ENCODE data around the gene RPS2.

Gene RPS2

GRCh38 chr16:1917665-1918350 lies 46.8 kb downstream of the RPS2 start:
- DNase-seq = no peak

DNA sequence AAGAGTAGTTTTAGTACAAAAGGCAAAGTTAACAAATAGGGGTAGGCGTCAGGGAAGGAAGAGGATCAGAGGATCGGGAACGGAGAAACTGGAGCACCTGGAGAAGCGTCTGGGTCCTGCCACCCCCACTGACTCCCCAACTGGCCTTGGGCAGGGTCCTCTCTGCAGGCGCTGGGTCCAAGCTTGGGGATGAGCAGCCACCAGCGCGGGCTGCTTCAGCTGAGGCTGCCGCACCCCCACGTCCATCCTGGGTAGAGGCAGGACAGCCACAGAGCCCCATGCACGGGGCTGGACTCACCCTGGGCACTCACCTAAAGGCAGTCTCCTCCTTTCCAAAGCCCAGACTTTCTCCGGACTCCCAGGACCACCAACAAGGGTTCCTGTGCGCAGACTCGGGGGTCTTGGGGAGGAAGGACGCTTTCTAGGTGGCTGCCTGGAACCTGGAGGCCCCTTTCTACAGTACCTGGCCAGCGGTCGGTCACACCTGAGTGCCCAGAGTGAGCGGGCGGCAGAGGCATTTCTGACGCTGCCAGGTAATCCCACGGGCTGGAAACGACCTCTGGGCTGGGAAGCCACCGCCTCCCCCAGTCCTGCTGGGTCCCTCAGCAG lies 47.5 kb downstream of the RPS2 start:
- no peak for DNase-seq

DNA sequence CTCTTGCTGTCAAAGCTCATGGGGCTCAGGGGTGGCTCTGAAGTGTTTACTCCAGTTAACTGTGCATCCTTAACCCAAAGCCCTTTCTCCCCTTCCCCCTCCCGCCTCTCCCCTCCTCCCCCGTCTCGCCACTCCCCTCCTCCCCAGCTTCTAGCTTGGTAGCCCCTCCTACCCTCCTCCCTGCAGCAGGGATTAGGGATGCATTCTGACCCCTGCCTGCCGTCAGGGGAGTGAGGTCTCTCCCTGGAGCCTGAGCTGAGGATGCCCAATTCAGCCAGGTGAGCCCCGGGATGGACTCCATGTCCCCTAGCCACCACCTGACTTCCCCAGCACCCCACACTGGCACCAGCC lies 48.0 kb downstream of the RPS2 start:
- DNase-seq = peak; percentile 65

DNA sequence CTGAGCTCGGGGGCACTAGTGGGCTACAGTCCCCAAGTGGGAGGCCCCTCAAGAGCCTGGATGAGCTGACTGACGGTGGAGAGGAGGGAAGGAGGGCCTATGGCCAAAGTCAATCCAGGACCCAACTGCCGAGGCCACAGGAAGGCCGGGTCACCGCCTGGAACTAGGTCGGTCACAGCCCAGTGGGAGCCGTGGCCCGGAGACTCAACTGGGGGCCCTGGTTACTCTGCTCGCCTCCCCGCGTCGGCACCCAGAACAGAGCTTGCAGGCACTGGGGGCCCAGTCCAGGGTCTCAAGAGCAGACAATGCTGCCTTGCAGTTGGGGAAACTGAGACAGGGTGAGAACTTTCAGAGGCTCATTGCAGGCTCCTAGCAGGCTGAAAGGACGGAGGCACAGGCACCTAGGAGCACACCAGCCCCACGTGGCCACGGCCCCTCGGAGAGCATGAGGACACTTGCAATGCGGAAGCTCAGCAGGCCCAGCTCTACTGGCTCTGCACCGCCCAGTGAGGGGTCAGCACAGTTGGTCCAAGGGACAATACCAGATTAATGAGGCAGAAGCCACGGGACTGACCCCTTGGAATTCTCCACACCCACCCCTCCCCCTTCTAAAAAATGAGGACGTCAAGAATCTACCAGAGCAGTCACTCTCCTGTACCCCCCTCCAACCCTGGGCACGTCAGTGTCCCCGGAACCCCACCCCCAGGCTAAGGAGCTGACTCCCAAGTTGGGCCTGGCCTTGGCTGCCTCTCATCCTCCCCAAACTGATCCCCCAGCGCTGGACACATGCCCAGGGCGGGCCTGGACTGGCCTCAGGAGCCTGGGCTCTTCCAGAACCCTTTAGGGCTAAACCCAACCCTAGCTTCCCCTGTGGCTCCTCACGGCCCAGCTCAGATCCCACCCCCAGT lies 48.6 kb downstream of the RPS2 start:
- no peak for DNase-seq

GRCh38 chr16:1914988-1915387 lies 49.6 kb downstream of the RPS2 start:
- DNase-seq = no peak

- no peak for DNase-seq
Measured at GRCh38 chr16:1914084-1914608, 50.5 kb downstream of the RPS2 start.

DNA sequence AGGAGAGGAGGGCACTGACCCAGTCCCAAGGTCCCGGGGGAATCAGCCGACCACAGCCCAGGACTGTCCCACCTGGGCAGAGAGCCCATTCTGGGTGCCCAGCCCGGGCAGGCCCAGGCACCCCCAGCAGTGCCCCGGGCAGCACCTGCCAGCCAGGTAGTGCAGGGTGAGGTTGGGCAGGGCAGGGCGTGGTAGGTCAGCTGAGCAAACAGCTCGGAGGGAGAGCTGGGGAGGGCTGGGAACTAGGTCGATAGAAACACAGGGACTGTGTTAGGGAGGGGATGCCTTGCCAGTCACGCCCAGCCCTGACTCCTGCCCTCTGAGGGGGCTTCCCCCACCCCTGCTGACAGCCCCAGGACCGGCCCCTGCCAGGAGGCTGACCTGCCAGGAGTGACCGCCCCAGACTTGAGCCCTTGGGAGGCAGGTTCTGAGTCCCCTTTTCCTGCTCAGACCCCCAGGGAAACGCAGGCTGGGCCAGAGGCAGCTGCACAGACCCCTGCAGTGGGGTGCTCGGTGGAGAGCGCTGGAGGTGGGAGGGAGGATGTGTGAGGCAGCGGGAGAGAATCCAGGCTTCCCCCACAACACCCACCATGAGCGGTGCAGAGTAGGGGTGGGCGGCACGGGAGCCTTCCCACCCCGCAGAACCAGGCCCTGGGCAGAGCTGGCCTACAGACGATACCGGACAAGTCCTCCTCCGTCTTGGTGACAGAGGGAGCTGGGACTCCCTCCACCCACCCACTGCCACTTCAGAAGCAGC lies 51.1 kb downstream of the RPS2 start:
- no peak for DNase-seq

DNA sequence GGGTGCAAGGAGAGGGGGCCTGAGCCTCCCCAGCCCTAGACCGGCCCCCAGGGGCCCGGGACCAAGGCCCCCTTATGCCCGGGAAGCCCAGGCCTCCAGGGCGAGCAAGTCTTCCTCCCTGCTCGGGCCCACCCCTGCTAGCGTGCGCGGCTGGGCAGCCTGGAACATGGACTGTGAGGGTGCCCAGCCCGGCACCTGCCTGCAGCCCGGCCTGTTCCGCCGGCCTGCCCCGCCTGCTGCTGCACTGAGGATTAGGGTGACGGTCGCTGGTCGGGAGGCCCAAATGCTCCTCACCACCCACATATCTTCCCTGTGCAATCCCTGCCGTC lies 52.4 kb downstream of the RPS2 start:
- no peak for DNase-seq
